Measurements from ENCODE around the gene ARHGEF10L.

The ARHGEF10L gene

DNA sequence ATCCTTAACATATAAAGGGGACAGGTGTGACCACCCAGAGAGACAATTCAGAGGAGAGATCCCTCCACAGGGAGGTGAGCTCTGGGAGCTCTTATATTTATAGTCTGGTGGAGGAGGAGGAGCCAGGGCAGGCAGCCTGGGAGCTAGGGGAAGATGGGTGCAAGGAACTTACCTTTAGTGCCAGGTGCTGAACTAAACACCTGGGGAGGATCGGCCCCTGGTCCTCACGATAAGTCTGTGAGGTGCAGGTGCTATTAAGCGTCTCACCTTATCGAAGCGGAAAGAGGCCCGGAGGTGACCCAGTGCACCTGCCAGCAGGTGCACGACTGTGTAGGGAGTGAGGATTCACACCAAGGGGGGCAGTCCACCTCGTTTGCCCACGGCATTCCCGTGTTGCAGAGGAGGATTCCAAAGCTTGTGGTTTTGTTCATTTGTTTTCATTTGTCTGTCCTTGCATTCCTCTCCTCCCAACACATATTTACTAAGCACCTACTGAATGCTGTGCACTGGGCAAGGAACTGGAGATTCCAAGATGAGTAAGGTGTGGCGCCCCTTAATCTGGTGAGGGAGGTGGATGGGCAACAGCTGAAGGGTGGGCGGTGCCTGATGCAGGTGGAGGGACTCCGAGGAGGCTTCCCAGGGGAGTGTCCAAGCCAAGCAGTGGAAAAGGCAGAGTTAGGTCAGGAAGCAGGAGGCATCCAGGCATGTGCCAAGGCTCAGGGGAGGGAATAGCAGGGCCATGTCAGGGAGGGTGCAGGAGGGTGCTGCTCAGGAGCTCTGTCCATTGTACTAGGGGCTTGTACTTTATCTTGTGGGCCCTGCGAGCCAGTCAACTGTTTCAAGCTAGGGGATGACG, 11.5 kb downstream of the ARHGEF10L start:
- DNase-seq: no peak

DNA sequence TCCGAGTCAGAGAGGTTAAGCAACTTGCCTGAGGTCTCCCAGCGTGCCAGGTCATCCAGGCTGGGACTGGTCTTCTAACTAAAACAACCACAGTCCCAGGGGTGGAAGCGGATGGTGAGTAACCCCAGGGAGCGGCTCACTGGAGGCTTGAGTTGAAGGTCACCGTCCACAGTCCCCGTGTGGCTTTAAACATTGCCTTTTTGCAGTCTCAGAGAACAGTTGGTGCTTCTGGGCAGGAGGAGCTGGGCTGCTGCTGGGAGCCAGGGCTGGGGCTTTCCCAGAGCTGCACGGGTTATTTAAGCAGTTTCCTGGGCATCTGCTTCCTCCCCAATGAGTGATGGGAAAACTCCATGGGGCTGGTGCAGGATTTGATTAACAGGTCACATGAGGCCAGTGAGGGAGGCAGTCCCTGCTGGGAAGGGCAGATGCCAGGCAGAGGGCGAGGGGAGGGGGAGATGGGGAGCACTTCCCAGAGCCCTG, 12.3 kb downstream of the ARHGEF10L start:
- no peak for DNase-seq

DNA sequence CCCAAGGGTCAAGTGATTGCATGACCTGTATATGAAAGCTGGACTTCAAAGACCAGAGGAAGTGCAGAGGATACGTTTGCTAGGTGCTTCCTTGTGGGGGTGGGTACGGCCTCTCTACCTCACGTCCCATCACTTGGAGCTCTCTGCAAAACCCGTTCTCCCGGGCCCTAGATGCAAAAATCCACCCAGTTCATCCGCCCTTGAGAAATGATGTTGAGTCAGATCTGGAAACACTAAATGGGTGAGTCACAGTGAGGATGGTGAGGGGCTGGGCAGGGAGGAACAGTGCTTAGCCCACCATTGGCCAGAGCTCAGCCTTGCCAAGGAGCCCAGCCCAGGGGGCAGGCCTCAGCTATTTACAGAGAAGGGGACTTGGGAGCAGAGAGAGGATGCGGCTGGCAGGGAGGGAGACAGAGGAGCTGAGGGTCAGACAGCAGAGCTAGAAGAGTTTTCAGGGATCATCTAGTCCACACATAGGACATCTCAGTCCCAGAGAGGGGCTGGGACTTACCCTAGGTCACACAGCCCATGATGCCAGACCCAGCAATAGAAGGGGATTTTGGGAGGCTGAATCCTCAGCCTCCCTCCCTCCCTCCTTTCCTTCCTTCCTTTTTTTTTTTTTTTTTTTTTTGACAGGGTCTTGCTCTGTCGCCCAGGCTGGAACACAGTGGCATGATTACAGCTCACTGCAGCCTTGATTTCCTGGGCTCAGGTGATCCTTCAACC, 14.6 kb downstream of the ARHGEF10L start:
- DNase-seq: no peak

DNA sequence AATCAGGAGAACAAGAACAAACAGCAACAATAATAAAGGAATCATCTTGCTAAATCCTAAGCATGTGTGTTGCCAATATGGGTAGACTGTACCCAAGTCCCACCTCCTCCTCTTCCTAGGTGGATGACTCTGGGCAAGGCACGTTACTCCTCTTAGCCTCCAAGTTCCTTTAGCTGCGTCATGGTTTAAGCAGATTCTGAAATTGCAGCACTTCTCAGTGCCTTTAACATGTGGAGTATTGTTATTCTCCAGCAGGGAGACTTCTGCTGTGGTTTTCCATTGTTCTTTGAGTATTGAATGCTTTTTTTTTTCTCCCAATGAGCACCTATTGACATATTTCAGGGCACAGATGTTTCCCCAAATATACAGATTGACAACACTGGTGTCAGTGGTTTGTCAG, 15.5 kb downstream of the ARHGEF10L start:
- no peak for DNase-seq

DNA sequence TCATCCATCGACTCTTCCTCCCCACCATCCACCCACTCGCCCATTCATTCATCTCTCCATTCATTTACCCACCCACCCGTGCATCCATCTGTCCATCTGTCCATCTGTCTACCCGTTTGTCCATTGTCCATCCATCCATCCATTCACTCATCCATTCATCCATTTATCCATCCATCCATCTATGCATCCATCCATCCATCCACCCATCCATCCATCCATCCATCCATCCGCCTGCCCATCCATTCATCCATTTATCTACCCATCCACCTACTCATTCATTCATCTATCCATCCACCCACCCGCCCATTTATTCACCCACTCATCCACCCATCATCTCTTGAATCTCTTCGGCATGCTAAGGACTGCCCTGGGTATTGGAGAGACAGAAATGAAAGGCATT, 18.5 kb downstream of the ARHGEF10L start:
- no peak for DNase-seq

DNA sequence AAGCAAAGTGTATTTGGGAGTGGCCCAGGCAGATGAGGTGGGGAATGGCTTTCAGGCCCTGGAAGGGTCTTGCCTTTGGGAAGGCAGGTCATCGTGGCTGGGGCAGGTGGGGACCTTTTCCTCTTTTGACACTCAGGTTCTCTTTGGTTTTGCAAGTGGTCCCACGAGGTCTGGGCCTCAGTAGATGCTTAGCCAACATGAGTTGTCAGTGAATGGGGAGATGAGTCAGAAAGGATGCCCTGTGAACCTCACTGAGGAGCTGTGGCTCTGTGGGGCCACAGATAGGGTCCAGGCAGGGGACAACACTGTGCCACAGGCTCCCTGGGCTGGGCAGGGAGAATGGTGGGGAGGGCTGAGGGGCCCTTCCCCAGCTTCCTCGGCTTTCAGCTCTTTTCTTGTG, 19.0 kb downstream of the ARHGEF10L start:
- DNase-seq: no peak

DNA sequence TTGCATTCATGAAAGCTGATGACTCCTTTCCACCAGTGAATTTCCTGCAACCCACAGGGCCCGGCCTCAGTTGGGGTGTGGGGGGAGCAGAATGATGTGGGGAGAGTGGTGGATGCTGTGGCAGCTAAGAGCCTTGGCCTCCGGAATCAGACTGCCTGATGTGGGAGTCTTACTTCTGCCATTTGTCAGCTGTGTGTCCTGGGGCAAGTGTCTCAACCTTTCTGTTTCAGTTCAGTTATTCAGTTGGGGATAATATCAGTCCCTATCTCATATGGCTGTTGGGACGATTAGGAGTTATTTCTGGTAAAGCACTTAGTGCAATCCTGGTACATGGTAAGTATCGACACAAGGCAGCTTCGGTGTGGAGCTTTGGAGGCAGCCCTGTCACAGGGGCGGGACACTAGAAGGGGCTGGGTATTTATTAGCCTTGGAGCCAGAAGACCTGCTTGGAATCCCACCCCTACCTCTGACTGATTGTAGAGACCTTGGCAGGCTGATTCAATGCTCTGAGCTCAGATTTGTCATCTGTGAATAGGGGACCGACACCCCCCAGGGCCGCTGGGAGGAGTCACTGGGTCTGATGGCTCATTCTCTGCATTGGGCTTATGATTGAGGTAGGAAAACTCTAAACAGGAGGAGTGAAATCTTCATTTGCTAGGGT, 19.6 kb downstream of the ARHGEF10L start:
- no peak for DNase-seq

DNA sequence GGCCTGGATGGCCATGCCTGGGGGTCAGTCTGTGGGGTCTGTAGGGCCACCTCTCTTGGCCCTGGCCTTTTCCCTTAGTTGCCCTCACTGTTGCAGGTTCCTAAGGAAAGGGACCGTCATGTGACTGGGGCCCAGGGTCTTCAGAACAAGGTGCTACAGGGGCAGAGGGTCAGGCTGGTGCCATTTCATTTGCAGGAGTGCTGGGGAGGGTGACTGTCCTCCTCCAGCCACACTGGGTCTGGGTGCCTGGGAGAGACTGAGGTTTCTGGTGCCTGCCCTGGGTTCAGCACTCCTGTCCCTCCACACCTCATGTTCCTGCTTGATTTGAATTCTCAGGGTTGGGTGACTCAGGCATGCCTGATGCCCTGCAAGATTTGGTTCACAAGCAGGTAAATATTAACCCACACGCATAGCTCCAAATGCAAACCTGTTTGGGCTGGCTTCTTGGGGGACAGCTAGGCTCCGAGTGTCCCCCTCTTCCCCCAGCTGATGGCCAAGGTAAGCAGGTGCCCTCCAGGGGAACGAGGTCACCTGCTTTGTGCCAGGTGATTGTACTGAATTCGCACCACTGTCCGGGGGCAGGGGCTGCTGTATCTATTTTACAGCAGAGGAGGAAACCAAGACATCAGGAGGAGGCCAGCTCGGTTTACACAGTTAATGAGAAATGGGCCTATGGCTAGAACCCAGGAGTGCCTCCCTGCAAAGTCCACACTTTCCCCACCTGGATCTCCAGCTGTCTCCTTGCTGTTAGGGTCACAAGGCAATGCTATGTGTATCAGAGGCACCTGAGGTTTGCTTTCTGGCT, 20.3 kb downstream of the ARHGEF10L start:
- no peak for DNase-seq

DNA sequence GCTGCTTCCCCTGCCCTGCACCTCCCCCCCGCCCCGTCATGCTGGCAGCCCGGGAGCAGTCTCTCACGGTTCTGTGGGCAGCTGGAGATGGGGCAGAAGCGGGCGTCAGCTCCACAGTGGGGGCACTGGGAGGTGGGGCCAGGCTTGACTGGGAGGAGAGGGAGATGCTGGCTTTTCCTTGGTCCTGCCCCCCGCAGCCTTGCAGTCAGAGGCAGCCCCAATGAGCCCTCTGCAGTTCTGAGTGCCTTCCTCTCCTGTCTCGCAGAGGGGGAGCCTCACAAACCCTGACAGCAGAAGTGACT, 21.7 kb downstream of the ARHGEF10L start:
- DNase-seq: no peak

DNA sequence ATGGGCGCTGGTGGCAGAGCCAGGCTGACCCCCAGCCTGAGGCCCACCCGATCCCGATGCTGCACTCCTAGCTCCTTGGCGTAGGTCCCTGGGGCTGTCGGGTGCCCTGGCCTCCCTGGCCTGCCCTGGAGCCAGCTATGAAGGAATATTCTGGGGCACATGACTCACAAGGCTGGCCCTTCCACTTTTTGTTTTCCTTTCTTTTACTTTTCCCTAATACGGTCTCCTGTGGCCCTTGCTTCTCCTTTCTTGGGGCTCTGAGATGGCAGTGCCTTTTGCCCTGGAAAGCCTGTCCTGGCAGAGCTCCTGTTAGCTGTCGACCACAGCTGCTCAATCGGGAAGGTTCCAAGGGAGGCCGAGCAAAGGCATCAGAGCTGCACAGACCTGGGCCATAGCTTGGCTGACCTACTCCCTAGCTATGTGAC, 22.1 kb downstream of the ARHGEF10L start:
- DNase-seq: no peak

DNA sequence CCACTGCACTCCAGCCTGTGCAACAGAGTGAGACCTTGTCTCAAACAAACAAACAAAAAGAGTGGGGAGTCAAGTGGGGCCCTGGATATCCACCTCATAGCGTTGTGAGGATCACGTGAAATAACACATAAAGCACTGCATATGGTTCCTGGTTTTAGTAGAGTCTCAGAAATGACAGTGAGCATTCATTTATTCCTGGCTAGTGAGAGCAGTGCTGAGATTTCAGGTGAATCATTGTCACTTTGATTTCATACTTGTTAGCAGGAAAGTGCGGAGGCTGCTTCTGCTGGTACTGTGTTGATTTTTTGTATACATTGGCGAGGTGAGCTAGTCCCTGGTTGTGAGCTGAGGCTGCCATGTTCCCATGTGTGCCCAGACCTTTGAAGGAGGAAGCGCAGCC, 22.9 kb downstream of the ARHGEF10L start:
- DNase-seq: no peak

DNA sequence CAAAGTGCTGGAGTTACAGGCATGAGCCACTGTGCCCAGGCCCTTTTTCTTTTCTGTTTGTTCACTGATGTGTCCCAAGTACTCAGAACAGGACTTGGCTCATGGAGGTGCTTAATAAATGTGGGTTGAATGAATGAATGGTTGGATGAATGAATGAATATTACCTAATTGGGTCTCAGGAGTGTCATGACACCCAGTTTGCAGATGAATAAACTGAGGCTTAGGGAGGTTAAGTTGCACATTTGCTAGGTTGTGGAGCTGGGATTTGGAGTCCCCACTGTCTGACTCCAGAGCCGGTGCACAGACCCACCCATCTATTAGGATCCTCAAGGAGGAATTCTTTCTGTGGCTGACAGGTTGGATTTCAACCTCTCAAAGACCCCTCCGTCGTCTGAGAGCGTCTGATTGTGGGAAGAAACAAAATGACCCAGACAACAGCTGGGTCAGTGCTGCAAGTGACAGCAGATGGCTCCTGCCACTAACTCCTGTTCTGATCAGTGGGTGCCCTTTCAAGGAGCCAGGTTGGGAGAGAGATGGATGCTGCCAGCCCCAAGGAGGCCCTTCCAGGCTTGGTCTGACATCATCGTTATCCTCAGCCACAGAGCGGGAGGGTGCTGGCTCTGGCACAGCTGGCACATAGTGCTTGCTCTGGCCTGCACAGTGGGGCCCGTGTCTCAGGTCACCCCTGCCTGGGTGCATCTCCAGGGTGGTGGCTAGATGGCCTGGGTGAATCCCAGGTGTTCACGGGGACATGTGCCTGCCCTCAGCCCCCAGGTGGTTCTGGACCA, 24.2 kb downstream of the ARHGEF10L start:
- no peak for DNase-seq

DNA sequence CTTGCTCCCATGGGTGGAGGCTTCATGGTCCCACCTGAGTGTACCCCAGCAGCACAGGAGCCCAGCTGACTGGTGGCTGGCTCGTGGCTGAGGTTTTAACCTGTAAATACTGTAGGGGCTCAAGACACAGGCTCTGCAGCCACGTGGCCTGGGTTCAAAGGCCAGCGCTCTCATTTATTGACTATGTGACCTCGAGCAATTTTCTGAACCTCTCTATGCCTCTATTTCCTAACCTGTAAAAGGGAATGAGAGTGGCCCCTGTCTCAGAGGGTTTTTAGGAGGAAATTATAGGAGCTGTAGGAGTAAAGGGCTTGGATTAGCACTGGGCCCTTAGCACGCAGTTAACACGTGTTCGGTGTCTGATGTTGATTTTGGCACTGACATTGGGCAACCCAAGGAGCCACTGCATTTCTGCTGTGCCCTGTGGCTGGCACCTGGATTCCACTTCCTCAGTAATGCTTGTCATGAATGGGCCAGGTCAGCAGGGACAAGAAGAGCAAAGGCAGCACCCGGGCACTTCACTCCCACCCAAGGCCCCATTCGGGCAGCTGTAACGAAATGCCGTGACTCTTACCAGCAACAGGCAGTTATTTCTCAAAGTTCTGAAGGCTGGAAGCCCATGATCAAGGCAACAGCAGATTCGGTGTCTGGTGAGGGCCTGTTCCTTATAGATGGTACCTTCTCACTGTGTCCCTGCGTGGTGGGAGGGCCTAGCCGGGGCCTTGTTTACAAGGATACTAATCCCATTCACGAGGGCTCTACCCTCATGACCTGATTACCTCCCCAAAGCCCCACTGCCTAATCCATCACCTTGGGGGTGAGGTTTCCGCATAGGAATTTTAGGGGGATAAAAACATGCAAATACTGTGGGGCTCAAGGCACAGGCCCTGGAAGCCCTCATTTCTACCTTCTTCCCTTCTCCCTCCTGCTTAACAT, 25.2 kb downstream of the ARHGEF10L start:
- DNase-seq: no peak

DNA sequence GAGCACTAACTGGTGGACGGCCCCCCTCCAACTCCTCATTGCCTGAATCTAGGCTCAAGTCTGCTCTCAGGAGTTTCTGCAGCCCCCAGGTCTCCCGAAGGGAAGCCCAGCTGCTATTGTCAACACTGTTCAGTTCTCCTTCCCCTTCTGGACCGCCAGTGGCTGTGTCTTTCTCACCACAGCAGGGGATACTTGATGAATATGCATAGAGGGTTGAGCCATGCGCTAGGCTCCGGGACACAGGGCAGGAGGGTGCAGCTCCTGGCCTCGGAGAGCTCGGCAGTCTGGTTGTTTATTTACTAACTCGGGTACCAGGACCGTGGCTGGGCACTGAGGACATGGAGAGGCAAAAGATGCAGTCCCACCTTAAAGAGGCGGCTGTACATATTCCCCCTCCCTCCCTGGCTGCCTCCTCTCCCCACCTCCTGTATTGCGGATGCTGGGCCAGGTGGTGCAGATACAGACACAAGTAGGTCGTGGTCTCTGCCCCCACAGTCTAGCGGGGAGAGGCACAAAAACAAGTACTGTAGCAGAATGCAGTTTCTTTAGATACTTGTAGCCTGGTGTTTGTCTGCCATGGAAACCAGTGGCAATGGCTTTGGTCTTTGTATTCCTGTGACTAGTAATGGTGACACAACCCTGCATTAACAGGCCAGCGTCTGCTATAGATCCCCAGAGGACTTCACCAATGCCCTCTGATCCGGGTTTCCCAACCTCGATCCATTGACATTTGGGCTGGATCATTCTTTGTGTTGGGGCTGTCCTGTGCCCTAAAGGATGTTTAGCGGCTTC, 26.2 kb downstream of the ARHGEF10L start:
- DNase-seq: no peak

DNA sequence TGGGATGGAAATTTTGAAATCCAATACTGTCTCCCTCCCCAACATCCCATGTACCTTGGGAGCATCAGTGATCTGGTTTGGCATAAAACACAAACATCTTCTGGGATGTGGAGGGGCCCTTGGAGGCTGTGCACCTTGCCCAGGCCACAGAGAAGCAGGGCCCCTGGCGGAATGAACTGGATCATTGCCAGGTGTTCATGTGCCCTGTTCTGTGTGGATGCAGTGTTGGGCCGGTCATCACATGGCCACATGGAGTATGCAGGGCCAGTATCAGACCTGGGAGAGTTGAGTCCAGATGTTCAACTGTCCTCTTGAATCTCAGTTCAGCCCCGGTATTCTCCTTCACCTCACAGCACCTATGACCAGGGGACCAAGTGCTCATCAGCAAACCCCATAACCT, 26.9 kb downstream of the ARHGEF10L start:
- DNase-seq: no peak

DNA sequence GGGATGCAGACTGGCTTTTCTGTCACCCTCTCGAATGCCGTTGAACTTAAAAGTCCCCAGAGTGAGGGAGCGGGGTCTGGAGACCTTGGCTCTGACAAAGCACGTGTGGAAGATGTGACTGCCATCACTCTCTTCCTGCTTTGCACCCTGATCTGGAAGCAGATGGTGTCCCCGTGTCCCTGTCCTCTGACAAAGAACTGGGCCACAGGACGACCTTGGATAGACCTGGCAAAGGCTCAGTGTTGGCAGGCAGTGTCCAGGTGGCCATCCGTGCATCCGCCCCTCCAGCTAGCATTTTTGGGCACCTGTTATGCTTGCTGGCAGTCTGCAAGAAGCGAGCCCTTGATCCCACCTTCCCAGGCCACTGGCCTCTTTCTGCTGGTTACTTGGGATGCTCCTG, 27.4 kb downstream of the ARHGEF10L start:
- no peak for DNase-seq

DNA sequence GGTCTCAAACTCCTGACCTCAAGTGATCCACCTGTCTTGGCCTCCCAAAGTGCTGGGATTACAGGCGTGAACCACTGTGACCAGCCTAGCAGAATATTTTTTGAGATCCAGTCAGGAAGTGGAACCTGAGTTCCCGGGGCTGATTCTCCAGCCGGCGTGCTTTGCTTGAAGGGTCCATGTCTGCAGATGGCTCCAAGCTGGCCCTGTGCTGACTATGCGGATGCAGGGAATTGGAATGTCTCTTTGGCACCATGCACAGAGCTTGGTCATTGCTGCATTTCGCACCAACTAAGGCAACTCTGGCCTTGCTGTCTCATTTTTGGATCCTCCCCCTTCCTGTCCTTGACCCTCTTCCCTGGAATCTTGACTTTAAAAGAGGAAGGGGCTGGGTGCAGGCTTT, 28.1 kb downstream of the ARHGEF10L start:
- DNase-seq: no peak

DNA sequence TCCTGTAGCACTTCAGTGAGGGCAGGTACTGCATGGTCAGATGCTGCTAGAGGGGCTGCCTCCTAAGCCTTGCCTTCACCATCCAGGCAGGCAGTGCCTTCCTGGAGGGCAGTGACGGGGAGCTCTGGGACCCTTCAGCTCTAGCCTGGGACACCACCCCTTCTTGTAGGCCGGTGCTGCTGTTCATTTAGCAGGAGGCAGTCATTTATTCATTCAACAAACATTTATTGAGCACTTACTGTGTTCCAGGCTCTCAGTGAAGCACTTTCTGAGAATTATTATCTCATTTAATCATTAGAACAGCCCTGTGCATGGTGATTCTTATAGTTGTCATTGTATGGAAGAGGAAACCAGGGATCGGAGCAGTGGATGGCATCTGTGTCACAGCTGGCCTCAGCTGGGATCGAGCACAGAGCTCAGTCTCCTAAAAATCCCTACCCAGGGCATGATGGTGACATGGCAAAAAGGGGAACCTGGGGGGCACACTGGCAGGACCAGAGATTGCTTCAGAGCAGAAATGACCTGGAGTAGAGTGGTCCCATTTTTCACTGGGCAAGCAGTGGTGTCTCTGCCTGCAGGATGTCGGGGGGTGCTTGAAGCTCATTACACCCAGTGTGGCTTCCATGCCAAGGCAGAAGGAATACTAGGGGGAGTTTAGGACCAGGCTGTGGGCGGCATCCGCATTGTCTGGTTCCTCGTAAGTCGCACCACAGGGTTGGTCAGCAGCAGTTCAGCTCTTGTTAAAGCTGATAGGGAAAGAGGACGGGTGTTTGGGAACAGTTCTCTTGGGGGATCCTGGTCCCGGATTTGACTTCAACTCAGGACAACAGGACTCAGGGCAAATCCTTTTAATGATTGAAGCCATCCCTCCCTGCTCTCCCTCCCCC, 28.8 kb downstream of the ARHGEF10L start:
- DNase-seq: no peak
